NCI-H2196 (cell line): ENCODE measurements around the gene PSMB7.

Experiments
- DNase-seq: peaks from one replicate; lab custom pipeline; 2025; ENCODE audit not compliant: unreplicated experiment; lab: John Stamatoyannopoulos, UW

The PSMB7 gene

GRCh38 chr9:124346347-124347163 is 68.7 kb downstream of the PSMB7 start:
- DNase-seq, result no peak

- DNase-seq, result no peak
These were observed 69.4 kb downstream of the PSMB7 start for GRCh38 chr9:124345751-124346281.

- no peak for DNase-seq
These were observed 70.2 kb downstream of the PSMB7 start for GRCh38 chr9:124345063-124345462.

GRCh38 chr9:124344291-124345050 is 70.8 kb downstream of the PSMB7 start:
- no peak for DNase-seq

GRCh38 chr9:124343533-124344290 is 71.5 kb downstream of the PSMB7 start:
- no peak for DNase-seq

GRCh38 chr9:124342776-124343485 is 72.3 kb downstream of the PSMB7 start:
- peak; percentile 80 for DNase-seq

- DNase-seq, result no peak
These were observed 72.9 kb downstream of the PSMB7 start for GRCh38 chr9:124342402-124342775.

- DNase-seq, result no peak
These were observed 73.6 kb downstream of the PSMB7 start for GRCh38 chr9:124341455-124342170.

- no peak for DNase-seq
These were observed 74.8 kb downstream of the PSMB7 start for GRCh38 chr9:124340219-124341069.

GRCh38 chr9:124339603-124340146 is 75.6 kb downstream of the PSMB7 start:
- no peak for DNase-seq

GRCh38 chr9:124337562-124337961 is 77.7 kb downstream of the PSMB7 start:
- DNase-seq, result no peak

GRCh38 chr9:124335320-124335707 is 79.9 kb downstream of the PSMB7 start:
- DNase-seq, result no peak

- DNase-seq, result no peak
These were observed 80.5 kb downstream of the PSMB7 start for GRCh38 chr9:124334568-124335319.

GRCh38 chr9:124333203-124333579 is 82.1 kb downstream of the PSMB7 start:
- DNase-seq, result no peak

GRCh38 chr9:124332361-124333202 is 82.7 kb downstream of the PSMB7 start:
- DNase-seq, result no peak

GRCh38 chr9:124331580-124331979 is 83.7 kb downstream of the PSMB7 start:
- no peak for DNase-seq

GRCh38 chr9:124330011-124330697 is 85.1 kb downstream of the PSMB7 start:
- DNase-seq, result no peak
